Adipose tissue (tissue), 3 donors: Measurements from ENCODE around the gene RHOF. TPM values are rescaled to one million over a fixed set of nuclear protein-coding genes. Genes with fewer than 3 reads are reported as not detected.
"Not testable (repeated sequence)": the region's sequence is repeated elsewhere in the genome, so short reads cannot be mapped to it uniquely, and the experiment has no call there.

Experiments
- H3K27ac ChIP-seq: one replicate; pipeline ENCODE4 v1.5.1; 2013; ENCODE audit warnings: low read depth, low read length
- WGBS, 3 donors: extraction: QIAGEN DNeasy Blood & Tissue Kit; methylation state at CpG; one replicate each; pipeline ENCODE4 v1.1.7; 2013; 5-methylcytosine and 5-hydroxymethylcytosine counted together
- polyA plus RNA-seq, 3 donors: library from polyadenylated mRNA; stranded (reverse); fragments of 200-250 nt; gene quantifications; one replicate each; pipeline ENCODE4 v1.2.3, GENCODE V29; 2013
- donor health status: healthy with polysubstance abuse.
- donor health status: Bipolar disorder and iron deficiency.
- donor health status: healthy.

The RHOF gene
- polyA plus RNA-seq, 3 donors: 2.3 to 4.3 (median 3.3) TPM

DNA sequence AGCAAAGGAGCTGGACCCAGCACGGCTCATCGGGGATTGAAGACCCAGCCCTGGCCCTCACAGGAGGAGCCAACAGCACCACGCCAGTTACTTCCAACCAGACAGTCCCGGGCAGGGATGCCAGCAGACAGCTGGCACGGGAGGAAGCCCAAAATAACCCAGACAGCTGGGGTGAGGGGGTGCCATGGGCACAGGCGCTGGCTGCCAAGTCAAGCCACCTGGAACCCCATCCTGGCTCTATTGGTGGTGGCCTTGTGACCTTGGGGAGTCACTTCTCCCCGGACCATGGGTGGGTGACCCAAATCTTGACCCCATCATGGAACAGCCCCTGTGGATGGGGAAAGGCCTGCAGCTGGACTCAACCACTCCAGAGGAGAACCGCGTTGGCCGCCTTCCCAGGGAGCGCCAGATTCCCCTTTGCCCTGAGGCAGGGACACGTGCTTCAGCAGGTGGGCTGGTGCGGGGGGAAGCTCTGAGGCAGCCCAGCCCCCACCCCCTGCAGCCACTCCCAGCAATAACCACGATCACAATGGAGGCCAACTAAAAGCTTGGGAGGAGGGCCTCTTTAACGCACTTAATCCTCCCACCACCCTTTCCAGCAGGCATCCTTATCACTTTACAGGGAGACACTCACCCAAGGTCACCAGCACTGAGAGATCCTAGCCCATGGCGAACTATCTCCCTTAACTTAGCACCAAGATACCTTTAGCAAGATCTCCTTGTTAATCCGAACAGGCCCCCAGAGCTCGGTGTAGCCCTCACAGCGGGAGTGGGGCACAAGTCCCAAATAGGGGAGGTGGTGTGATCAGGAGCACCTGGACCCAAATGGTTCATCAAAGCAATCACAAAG lies 4.7 kb upstream of the RHOF start:
- 19 to 49% (median 41%) methylated on average over 19 of the region's 19 CpGs for WGBS, 3 donors
- H3K27ac ChIP-seq: no peak overlapping the region

DNA sequence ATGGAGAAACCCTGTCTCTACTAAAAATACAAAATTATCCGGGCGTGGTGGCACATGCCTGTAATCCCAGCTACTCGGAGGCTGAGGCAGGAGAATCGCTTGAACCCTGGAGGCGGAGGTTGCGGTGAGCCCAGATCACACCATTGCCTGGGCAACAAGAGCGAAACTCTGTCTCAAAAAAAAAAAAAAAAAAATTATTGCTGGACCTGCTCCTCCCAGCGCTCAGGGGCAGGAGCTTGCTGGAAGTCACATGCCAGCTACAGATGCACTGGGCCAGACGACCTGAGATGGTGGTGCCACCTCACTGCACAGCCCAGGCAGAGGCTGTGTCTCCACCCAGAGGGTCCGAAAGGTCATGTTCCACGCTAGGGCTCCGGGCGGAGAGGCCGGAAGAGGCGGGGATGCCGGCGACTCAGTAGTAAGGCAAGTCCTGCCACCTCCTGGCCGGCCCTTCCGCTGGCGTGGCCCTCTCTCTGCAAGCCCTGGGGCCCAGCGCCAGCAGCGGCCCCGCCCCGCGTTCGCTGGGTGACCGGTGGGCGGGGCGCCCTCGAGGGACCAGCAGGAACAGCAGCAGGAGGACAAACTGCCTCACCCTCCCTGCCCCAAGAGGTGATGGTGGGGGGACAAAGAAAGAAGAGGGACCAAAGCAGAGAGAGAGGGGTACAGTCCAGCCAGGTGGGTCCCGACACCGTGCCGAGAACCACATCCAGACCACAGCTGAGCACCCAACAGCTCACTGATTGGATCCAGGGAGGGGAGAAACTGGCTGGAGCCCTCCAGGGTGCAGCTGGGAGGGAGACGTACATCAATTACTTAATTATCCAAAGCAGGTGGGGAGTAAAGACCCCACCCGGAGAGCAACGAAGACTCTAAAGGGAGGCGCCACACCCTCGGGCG lies 3.6 kb upstream of the RHOF start:
- no peak overlapping the region for H3K27ac ChIP-seq
- WGBS, 3 donors: 13 to 45% (median 29%) methylated on average over 39 of the region's 39 CpGs

DNA sequence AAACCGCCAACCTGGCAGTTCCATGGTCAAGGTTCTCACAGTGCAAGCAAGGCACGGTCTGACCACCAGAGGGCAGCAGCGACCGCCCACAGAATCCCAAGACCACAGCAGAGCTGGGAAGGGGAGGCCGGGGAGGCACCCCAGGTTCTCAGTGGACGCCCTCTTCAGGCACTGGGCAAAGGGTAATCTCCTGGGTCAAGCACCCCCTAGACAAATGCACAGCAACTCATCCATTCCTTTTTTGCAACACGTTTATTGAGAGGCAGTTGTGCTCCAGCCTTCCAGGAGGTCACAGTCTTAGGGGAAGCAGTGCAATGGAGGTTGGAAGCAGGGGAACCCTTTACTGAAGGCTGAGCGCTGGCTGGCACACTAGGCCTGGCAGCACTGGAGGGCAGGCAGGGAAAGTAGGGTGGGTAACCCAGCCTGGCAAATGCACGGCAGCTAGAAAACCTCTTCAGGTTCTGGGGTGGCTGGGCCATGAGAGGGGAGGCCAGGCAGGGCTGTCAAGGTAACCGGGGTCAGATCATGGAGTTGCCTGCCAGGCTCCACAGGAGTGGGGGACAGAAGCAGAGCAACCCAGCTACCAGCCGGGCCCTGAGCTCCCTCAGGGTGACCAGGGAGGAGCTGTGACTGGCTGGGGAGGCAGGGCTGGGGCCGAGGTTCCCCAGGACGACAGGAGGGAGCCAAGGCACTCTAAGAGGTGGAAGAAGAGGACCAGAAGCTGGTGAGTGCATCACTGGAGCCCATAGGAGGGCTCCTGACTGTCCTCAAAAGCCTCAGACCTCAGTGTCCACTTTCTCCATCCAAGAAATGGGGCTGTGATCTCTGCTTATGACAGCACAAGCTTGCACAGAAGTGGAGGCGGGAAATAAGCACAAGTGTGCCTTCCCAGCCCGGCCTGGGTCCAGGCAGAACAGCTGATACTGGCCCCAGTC lies 1.8 kb upstream of the RHOF start:
- WGBS, 3 donors: 23 to 40% (median 37%) methylated on average over 15 of the region's 15 CpGs
- no peak overlapping the region for H3K27ac ChIP-seq

DNA sequence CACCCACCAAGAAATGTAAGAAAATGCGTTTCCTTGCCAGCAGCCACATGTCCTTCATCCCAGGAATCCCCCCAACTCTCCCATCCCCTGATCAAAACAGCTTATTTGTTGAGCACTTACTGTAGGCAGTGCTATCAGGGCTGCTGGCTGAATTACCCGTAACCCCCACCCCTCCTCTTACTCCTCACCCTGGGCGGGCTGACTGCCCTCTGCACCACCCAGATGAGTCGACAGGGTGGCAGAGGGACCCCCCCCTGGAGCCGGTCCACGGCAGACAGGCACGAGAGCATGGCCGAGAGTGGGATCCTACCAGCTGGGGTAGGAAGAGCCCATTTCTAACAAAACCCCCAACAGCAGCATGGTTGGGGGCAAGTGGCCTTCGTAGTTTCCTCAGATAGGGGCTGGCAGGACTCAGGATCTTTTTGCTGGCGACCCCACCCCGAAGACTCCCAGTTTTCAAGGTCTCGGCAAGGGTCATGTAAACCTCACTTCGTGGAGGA lies 1.1 kb upstream of the RHOF start:
- 2% methylated on average over 13 of the region's 13 CpGs for WGBS, 3 donors

DNA sequence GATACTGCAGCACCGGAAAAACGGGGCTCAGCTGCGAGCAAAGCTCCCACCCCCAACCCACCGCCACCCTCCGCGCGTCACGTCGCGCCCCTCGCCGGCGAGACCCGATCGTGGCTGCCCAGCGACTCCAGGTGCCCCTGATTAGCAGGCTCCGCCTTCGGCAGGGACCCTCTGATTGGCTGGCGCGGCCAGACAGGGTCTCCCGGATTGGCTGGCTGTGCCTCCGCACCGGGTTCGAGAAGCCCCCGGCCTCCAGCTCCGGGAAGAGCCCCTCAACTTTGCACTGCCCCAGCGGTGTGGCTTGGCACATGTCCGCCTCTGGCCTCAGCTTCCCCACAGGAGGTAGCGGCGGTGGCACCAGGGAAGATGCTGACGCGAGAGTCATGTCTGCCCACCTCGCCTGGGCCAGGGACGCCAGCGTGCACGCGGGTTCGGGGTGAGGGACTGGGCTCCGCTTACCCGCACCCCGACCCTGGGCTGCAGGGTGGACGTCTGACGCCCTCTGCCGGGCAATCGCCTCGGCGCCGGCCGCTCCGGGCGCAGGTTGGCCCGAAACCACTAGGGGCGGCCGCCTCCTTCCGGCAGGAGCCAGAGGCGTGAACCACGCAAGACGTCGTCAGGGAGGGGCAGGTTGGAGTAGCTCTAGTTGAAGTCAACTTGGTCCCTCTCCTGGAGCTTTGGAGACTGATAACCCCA lies 498 bp upstream of the RHOF start:
- 0 to 1% (median 1%) methylated on average over 50 to 59 of the region's 59 CpGs for WGBS, 3 donors
- no peak overlapping the region for H3K27ac ChIP-seq

More for the DNA sequence above, 1.1 kb upstream of the RHOF start:
- no peak overlapping the region for H3K27ac ChIP-seq

DNA sequence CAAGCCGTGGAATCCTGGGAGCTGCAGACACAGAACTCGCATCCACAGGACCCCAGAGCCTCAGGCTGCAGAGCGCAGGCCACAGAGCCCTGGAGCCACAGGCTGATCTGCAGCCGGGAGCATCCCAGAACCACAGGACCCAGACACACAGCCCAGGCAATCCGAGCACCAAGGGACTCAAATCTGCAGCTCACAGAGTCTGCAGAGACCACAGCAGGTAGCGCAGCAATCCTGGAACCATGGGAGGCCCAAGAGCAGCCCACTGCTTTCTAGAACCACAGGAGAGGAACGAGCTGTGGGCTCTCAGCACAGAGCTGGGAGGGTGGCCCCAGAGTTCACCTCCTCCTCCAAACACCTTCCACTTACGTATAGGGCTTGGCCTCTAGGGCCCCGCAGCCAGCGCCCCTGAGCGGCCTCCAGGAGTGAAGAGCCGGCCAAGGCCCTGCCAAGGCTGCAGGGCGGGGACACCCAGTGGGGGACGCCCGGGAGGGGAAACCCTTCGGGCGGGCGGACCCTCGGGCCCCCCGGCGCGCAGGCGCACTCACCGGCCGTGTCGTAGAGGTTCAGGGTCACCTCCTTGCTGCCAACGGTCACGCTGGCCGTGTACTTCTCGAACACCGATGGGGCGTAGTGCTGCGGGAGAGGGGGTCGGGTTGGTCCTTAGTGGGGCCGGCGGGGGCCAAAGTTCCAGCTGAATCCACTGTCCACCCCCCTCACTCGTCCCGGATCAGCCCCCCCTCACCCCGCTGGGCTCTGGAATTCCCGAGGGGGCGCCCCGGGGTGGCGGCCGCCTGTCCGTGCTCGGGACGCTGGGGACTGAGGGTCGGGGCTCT lies 665 bp downstream of the RHOF start:
- H3K27ac ChIP-seq: no peak overlapping the region
- WGBS, 3 donors: 22 to 36% (median 29%) methylated on average over 42 to 48 of the region's 48 CpGs

DNA sequence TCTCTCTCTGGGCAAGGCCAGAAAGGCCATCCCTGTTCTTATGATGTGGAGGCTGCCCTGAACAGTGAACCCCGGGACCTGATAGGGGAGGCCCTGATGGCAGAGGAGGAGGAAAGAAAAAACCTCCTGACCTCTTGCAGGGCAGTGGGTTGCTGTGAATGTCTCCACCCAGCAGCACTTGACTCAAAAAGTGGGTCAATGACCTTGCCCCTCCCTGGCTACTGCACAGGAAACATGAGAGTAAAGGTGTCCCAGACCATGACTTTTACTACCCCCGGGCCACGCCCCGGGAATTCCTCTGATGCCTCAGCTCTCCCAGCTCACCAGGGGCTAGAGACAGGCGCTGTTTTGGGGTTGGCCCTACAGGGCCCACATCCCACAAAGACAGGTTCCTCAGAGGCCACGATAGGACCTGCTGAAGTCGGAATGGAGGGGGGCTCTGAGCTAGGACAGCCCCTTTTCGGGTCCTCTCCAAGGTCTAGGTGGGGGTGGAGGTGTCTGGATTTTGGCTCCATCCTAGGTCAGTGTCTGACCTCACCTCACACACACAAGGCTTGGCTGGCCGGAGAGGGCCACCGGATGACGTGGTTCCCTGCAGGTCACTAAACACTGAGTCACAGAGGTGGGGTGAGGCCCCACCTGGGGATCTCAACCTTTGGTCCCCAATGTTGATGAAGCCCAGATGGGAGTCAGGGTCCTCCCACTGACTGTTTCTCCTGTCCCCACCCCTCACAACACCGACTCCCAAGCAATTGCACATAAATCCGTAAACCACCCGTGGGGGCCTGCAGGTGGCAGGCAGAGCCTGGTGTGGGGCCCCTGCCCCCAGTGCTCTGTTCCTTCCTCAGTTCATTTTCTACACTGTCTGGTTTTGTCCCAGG lies 1.6 kb downstream of the RHOF start:
- 77 to 89% (median 77%) methylated on average over 14 of the region's 14 CpGs for WGBS, 3 donors
- no peak overlapping the region for H3K27ac ChIP-seq

DNA sequence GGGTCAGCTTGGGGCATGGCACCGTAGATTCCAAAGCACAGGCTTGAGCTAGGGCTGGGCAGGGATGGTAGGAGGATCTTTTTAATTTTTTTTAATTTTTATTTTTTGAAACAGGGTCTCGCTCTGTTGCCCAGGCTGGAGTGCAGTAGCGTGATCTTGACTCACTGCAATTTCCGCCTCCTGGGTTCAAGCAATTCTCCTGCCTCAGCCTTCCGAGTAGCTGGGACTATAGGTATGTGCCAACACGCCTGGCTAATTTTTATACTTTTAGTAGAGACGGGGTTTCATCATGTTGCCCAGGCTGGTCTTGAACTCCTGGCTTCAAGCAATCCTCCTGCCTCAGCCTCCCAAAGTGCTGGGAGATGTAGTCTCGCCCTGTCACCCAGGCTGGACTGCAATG lies 2.7 kb downstream of the RHOF start:
- 85 to 95% (median 92%) methylated on average over 8 of the region's 8 CpGs for WGBS, 3 donors
- not testable (repeated sequence) for H3K27ac ChIP-seq

DNA sequence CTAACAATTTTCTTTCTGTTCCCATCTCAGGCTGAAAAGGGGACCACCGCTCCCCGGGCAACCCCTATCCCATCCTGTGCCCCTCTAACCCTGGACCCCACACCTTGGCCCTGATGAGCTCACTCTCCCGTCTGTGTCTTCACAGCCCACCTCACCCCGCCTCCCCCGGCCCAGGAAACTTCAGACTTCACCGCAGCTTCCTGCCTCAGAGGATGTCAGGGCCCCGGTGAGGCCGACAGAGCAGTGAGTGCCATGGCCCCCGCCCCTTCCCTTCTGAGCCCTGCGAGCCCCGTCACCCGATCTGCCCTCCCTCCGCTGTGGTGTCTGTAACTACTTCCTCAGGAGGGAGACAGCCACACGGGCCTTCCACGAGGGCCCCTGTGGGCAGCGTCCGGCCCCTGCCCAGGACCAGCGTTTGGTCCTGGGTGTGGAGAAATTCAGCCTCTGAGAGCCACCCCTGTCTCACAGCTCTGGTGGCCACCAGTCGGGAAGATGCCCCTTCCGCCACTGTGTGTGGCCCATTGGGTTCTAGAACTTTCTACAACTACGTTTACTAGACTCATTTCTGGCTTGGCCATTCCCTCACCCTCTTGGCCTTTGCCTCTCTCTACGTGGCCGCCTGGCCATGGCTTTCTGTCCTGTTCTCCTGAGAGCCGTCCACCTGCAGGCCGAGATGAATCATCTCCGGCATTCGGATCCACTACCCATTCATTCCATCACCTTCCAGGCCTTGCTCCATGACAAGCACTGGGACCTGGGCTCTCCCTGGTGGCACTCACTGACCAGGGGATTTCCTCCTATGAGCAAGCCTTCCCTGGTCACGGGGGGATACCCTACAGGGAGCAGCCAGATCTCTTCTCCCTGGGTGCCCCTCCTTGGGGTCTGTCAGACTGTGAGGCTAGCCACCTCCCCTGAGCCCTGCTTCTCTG lies 3.4 kb downstream of the RHOF start:
- WGBS, 3 donors: 43 to 72% (median 45%) methylated on average over 28 of the region's 28 CpGs
- no peak overlapping the region for H3K27ac ChIP-seq

DNA sequence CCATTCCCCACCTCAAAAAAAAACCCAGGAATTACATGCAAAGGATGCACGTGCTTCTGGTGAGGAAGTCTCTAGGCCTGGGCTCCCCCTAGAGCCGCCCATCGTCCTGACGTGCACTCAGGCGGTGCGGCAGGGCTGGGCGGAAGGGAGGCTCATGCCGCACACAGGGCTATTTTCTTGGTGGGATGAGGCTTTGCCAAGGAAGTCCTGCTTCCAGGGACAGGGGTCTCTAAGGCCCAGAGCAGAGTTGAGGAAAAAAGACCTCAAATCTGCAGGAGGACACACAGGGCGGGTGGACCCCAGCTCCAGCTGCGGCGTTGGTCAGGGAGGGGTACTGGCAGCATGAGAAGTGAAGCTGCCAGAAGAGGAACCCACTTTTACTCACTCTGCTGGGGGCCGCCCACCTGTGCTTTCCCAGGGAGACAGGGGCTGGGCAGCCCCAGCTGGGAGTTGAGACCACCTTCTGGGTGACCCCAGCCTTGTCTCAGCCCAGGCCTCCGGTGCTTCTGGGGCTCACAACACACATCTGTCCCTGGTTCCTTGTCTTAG lies 4.2 kb downstream of the RHOF start:
- WGBS, 3 donors: 24 to 78% (median 51%) methylated on average over 13 of the region's 13 CpGs

DNA sequence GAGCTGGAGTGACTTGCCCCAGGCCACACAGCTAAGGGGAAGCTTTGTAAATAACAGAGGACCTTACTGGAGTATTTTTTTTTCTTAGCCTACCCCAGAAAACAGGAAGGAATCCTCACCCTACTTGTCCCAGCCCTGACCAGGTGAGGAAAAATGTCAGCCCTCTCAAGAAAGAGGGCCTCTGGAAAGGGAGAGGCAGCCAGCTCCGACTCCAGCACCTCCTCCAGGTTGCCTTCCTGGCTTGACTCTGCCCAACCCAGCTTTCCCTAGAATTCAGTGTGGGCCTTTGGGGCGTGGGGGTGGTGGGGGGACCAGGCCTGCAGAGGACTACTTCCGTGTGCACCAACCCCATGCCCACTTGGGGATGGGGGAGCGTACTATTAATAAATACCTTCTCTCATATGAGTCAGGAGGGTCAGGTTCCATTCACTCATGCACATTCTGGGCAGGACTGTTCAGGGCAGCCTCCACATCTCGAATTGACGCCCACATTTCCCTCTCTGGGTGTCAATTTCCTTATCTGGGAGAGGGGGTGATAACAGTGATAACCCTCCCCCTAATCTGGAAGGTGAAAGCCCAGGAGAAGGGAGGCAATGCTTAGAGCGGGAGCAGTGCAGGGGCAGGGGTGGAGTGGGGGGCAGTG lies 5.2 kb downstream of the RHOF start:
- WGBS, 3 donors: 64 to 72% (median 66%) methylated on average over 7 of the region's 7 CpGs
- H3K27ac ChIP-seq: no peak overlapping the region

More for the DNA sequence above, 4.2 kb downstream of the RHOF start:
- no peak overlapping the region for H3K27ac ChIP-seq

DNA sequence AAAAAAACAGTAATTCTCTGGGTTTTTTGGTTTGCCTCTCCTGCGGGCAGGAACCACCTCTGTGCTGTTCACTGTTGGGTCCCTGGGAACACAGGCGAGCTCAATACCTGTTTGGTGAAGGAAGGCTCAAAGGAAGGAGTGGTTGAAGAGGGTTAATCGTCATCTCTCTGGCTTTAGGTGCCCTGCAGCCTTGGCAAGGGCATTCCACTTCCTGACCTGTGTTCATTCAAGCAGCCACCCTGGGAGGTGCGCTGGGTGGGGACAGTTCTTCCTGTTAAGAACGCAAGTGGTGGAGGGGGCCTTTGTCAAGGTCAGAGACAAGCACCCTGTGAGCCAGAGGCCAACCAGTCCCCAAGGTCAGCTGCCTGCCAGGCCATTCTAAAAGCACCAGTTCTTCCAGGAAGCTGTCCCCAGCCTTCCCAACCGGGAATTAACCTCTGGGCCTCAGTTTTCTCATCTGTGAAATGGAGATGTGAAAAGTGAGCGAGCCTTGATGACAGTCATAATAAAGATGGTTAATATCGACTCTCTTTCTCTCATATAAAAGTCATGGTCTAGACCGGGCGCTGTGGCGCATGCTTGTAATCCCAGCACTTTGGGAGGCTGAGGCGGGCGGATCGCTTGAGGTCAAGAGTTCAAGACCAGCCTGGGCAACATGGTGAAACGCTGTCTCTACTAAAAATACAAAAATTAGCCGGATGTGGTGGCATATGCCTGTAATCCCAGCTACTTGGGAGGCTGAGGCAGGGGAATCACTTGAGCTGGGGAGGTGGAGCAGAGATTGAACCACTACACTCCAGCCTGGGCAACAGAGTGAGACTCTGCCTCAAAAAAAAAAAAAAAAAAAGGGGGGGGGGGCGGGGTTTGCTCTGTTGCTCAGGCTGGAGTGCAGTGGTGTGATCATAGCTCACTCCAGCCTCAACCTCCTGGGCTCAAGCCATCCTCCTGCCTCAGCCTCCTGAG lies 6.1 kb downstream of the RHOF start:
- WGBS, 3 donors: 69 to 77% (median 74%) methylated on average over 16 to 17 of the region's 17 CpGs
- no peak overlapping the region for H3K27ac ChIP-seq

DNA sequence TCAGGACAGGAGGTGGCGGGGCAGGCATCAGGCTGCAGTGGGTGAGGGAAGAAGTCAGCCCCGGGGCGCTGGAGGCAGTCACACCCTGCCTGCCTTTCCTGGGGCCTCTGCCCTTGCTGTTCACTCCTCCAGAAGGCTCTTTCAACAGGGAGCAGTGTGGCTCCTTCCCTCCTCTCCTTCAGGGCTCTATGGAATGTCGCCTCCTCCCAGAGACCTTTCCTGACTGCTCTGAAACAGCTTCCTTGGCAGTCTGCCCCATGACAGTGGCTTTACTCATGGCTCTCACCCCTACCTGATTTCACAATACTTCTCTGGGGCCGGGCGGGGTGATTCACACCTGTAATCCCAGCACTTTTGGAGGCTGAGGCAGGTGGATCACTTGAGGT lies 7.1 kb downstream of the RHOF start:
- WGBS, 3 donors: 40 to 67% (median 51%) methylated on average over 6 of the region's 6 CpGs
- no peak overlapping the region for H3K27ac ChIP-seq
